Naive thymus-derived CD4-positive, alpha-beta T cell (primary cell): ENCODE measurements around the gene PEMT. TPM values are rescaled to one million over a fixed set of nuclear protein-coding genes. Genes with fewer than 3 reads are reported as not detected.
A peak's percentile ranks its signal among the peaks of the same experiment; 100 is the strongest.
"Not testable (repeated sequence)": the region's sequence is repeated elsewhere in the genome, so short reads cannot be mapped to it uniquely, and the experiment has no call there.

Experiments
- ATAC-seq: fragments of 150-1000 bp; cut with Tn5 transposase; 2 replicates; pipeline ENCODE4 v1.10.0; 2021; ENCODE audit warnings: mild to moderate bottlenecking, moderate library complexity
- CTCF ChIA-PET: fragments of 350-600 bp; sonication (Branson Sonifier 250); formaldehyde crosslinking; loops from one replicate; lab custom pipeline; 2021; ENCODE audit warnings: antibody characterized with exemption; lab: Charles Lee
- POLR2A ChIA-PET: fragments of 350-600 bp; sonication (Branson Sonifier 250); formaldehyde crosslinking; loops from one replicate; lab custom pipeline; 2021; ENCODE audit warnings: antibody characterized with exemption, inconsistent platforms; lab: Charles Lee
- DNase-seq, 9 donors: peaks; one replicate each; pipeline versions ENCODE4 v3.0.0 to v3.0.0-alpha.2; 2020 to 2022; ENCODE audit warnings: mixed read lengths in 1 of 9
- H3K27ac ChIP-seq: one replicate; pipeline ENCODE4 v1.7.0; 2013; ENCODE audit warnings: mild to moderate bottlenecking, low read depth, low read length, moderate library complexity
- H3K27me3 ChIP-seq, 2 donors: one replicate each; pipeline ENCODE4 v1.7.0; 2013; ENCODE audit warnings: low read length in 2 of 2, mild to moderate bottlenecking in 2 of 2, moderate library complexity in 2 of 2; ENCODE audit not compliant: control insufficient read depth in 2 of 2, insufficient read depth in 2 of 2
- H3K36me3 ChIP-seq, 3 experiments: 1 replicate in 2 of 3; 2 replicates in 1 of 3; pipeline ENCODE4 v1.7.0; 2013; ENCODE audit warnings: low read length in 3 of 3, mild to moderate bottlenecking in 3 of 3, moderate library complexity in 1 of 3; ENCODE audit not compliant: insufficient read depth in 3 of 3, control insufficient read depth in 2 of 3
- H3K4me1 ChIP-seq, 2 donors: one replicate each; pipeline ENCODE4 v1.7.0; 2013; ENCODE audit warnings: low read length in 2 of 2, mild to moderate bottlenecking in 2 of 2, moderate library complexity in 1 of 2; ENCODE audit not compliant: control insufficient read depth in 2 of 2, insufficient read depth in 2 of 2
- H3K4me3 ChIP-seq: 2 replicates; pipeline ENCODE4 v1.7.0; 2013; ENCODE audit warnings: mild to moderate bottlenecking, low read length
- H3K9me3 ChIP-seq, 3 experiments: 1 replicate in 2 of 3; 2 replicates in 1 of 3; pipeline ENCODE4 v1.7.0; 2013; ENCODE audit warnings: low read length in 3 of 3; ENCODE audit not compliant: control insufficient read depth in 2 of 3
- H3K27ac Mint-ChIP-seq, 9 donors: one replicate each; pipeline ENCODE4 v1.8.0; 2020 to 2022; ENCODE audit warnings: mixed read lengths in 9 of 9, mild to moderate bottlenecking in 8 of 9, moderate library complexity in 5 of 9, inconsistent platforms in 2 of 9
- H3K27me3 Mint-ChIP-seq, 5 donors: one replicate each; pipeline ENCODE4 v1.8.0; 2021 to 2022; ENCODE audit warnings: mixed read lengths in 5 of 5, mild to moderate bottlenecking in 1 of 5
- H3K36me3 Mint-ChIP-seq, 5 donors: one replicate each; pipeline ENCODE4 v1.8.0; 2020 to 2022; ENCODE audit warnings: mixed read lengths in 5 of 5, mild to moderate bottlenecking in 3 of 5, inconsistent platforms in 1 of 5
- H3K4me1 Mint-ChIP-seq, 7 donors: one replicate each; pipeline ENCODE4 v1.8.0; 2020 to 2022; ENCODE audit warnings: mixed read lengths in 7 of 7, mild to moderate bottlenecking in 3 of 7, inconsistent platforms in 1 of 7
- H3K4me3 Mint-ChIP-seq, 10 donors: one replicate each; pipeline ENCODE4 v1.8.0; 2020 to 2022; ENCODE audit warnings: mild to moderate bottlenecking in 10 of 10, mixed read lengths in 10 of 10, moderate library complexity in 6 of 10, inconsistent platforms in 2 of 10
- H3K9me3 Mint-ChIP-seq, 11 donors: one replicate each; pipeline ENCODE4 v1.8.0; 2020 to 2022; ENCODE audit warnings: mixed read lengths in 11 of 11, mild to moderate bottlenecking in 4 of 11, inconsistent platforms in 1 of 11, moderate library complexity in 1 of 11
- intact Hi-C, 2 donors: fragments of 100-400 bp; cut with micrococcal nuclease; formaldehyde crosslinking; loops; one replicate each; pipeline ENCODE4 v1.15.1; 2023
- polyA plus RNA-seq, 2 donors: library from polyadenylated mRNA; unstranded; fragments of 300-500 nt; fragmentation: Illumina TruSeq; gene quantifications; one replicate each; pipeline ENCODE4 v1.2.3, GENCODE V29; 2021
- total RNA-seq, 6 experiments: library from RNA in 5 of 6; stranded (reverse) in 5 of 6; gene quantifications; 1 replicate in 5 of 6; 2 replicates in 1 of 6; pipeline ENCODE4 v1.2.3 and lab custom pipeline; 2021 to 2026

The PEMT gene
- total and polyA plus RNA-seq, 7 experiments from 2014 or later, result 9.5 to 34.1 (median 12.3) TPM

GRCh38 chr17:17467016-17467415 is 124.5 kb downstream of the PEMT start:
- no peaks in the 10 kb centered on the region for H3K4me1 ChIP-seq
- ATAC-seq, result no peak
- ChIA-PET POLR2A (no interaction called here), CTCF (interaction anchor here (1.6 kb wide), 1 partner anchor 30 kb away, joined by 5 read pairs; no protein-coding TSS in a partner anchor)
- no peak overlapping the region for H3K27ac Mint-ChIP-seq
- H3K36me3 ChIP-seq, result no peaks in the 10 kb centered on the region
- H3K27me3 ChIP-seq, result no peaks in the 10 kb centered on the region
- H3K27me3 Mint-ChIP-seq, result peaks cover 12 to 20% (median 17%) of the 10 kb centered on the region in 5 donors
- H3K27ac ChIP-seq, result no peak overlapping the region
- H3K4me3 ChIP-seq, result no peak overlapping the region
- no peaks in the 10 kb centered on the region for H3K36me3 Mint-ChIP-seq
- no peaks in the 10 kb centered on the region for H3K4me1 Mint-ChIP-seq
- H3K4me3 Mint-ChIP-seq, result no peak overlapping the region
- H3K9me3 ChIP-seq, result no peaks in the 10 kb centered on the region
- H3K9me3 Mint-ChIP-seq, result peaks cover 0 to 3% (median 0%) of the 10 kb centered on the region in 11 donors
- intact Hi-C loops, result no loop called here
- DNase-seq, result no peak

DNA sequence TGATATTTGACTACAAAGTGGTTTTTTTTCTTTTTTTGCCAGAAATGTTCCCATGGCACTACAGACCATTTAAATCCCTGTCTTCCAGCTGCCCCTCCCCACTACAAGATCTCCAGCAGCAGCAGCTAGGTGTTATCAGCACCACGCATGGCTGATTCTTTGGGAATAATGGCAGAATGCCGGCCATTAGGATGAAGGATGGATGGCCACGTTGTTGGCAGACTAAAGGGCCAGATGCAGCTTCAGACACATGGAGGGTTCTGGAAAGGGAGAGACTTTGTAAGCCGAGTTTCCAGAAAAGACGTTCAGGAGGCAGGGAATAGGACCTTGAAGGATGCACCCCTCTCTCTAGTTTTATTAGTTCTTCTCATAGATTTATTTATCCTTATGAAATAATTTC is 125.0 kb downstream of the PEMT start:
- intact Hi-C loops, result no loop called here
- peaks cover 0 to 3% (median 0%) of the 10 kb centered on the region in 11 donors for H3K9me3 Mint-ChIP-seq
- H3K9me3 ChIP-seq, result no peaks in the 10 kb centered on the region
- H3K36me3 Mint-ChIP-seq, result no peaks in the 10 kb centered on the region
- H3K4me3 ChIP-seq, result no peak overlapping the region
- H3K4me1 ChIP-seq, result no peaks in the 10 kb centered on the region
- no peaks in the 10 kb centered on the region for H3K36me3 ChIP-seq
- ChIA-PET CTCF (interaction anchor here (0.7 kb wide), 1 partner anchor 126 kb away, joined by 3 read pairs; no protein-coding TSS in a partner anchor), POLR2A (no interaction called here)
- DNase-seq, result no peak
- H3K4me3 Mint-ChIP-seq, result no peak overlapping the region
- no peaks in the 10 kb centered on the region for H3K4me1 Mint-ChIP-seq
- H3K27ac ChIP-seq, result no peak overlapping the region
- H3K27ac Mint-ChIP-seq, result no peak overlapping the region
- no peak for ATAC-seq
- no peaks in the 10 kb centered on the region for H3K27me3 ChIP-seq
- H3K27me3 Mint-ChIP-seq, result peaks cover 12 to 20% (median 17%) of the 10 kb centered on the region in 5 donors

- H3K4me3 Mint-ChIP-seq, intact Hi-C loops, H3K4me3 ChIP-seq, H3K9me3 Mint-ChIP-seq, ATAC-seq, POLR2A ChIA-PET, H3K4me1 ChIP-seq, H3K27ac Mint-ChIP-seq, H3K4me1 Mint-ChIP-seq, H3K36me3 Mint-ChIP-seq, H3K27ac ChIP-seq, DNase-seq, H3K36me3 ChIP-seq, H3K27me3 ChIP-seq, H3K9me3 ChIP-seq: not testable (repeated sequence)
- peaks cover 12 to 15% (median 13%) of the 10 kb centered on the region in 5 donors for H3K27me3 Mint-ChIP-seq
- CTCF ChIA-PET, result interaction anchor here (0.7 kb wide), 1 partner anchor 126 kb away, joined by 3 read pairs; no protein-coding TSS in a partner anchor
Measured at GRCh38 chr17:17465878-17466277, 125.6 kb downstream of the PEMT start.

DNA sequence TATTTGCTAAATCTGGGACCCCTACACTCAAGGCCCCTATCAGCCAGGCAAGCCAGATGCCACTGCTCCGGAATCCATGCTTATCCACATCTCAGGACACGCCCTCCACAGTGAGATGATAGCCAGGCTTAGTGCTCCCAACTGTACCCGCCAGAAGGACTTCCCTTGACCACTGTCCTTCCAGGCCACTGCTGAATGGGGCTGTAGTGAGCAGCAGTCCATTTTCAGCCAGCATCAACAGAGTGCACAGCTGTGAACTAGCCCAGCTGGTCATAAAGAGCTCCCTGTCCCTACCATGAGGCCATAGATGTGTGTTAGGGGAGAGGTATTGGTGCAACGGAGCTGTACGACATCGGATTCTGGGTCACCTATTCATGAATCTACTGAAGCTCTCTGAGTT is 127.7 kb downstream of the PEMT start:
- Mint-ChIP-seq H3K36me3 (peaks cover 0 to 3% (median 0%) of the 10 kb centered on the region in 5 donors), H3K27ac (no peak overlapping the region), H3K27me3 (peaks cover 11 to 15% (median 12%) of the 10 kb centered on the region in 5 donors), H3K4me1 (peaks cover 0 to 5% (median 0%) of the 10 kb centered on the region in 7 donors), H3K4me3 (no peak overlapping the region), H3K9me3 (peaks cover 0 to 9% (median 4%) of the 10 kb centered on the region in 11 donors)
- no peak for ATAC-seq
- intact Hi-C loops, result no loop called here
- ChIA-PET CTCF (no interaction called here), POLR2A (no interaction called here)
- Histone ChIP-seq H3K36me3 (no peaks in the 10 kb centered on the region), H3K27me3 (no peaks in the 10 kb centered on the region), H3K4me3 (no peak overlapping the region), H3K4me1 (no peaks in the 10 kb centered on the region), H3K27ac (no peak overlapping the region), H3K9me3 (no peaks in the 10 kb centered on the region)
- DNase-seq, result no peak

- no peak for DNase-seq
- Histone ChIP-seq H3K9me3 (no peaks in the 10 kb centered on the region), H3K4me3 (no peak overlapping the region), H3K27ac (no peak overlapping the region), H3K27me3 (no peaks in the 10 kb centered on the region), H3K4me1 (no peaks in the 10 kb centered on the region), H3K36me3 (no peaks in the 10 kb centered on the region)
- Mint-ChIP-seq H3K4me1 (peaks cover 0 to 5% (median 0%) of the 10 kb centered on the region in 7 donors), H3K4me3 (no peak overlapping the region), H3K36me3 (peaks cover 0 to 3% (median 0%) of the 10 kb centered on the region in 5 donors), H3K9me3 (peaks cover 0 to 9% (median 4%) of the 10 kb centered on the region in 11 donors), H3K27me3 (peaks cover 8 to 15% (median 12%) of the 10 kb centered on the region in 5 donors), H3K27ac (no peak overlapping the region)
- ChIA-PET POLR2A (no interaction called here), CTCF (no interaction called here)
- intact Hi-C loops, result no loop called here
- no peak for ATAC-seq
Measured at GRCh38 chr17:17462048-17462824, 129.3 kb downstream of the PEMT start.

DNA sequence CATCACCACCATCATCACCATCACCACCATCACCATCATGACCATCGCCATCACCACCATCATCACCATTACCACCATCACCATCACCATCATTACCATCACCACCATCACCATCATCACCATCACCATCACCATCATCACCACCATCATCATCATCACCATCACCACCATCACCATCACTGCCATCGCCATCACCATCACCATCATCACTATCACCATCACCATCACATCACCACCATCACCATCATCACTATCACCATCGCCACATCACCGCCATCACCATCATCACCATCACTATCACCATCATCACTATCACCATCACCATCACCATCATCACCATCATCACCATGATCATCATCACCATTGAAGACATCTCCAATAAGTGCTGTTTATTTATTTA is 131.5 kb downstream of the PEMT start:
- no peaks in the 10 kb centered on the region for H3K36me3 ChIP-seq
- ChIA-PET POLR2A (no interaction called here), CTCF (no interaction called here)
- peaks cover 3 to 10% (median 4%) of the 10 kb centered on the region in 5 donors for H3K27me3 Mint-ChIP-seq
- ATAC-seq, result no peak
- H3K4me3 Mint-ChIP-seq, result no peak overlapping the region
- H3K4me1 ChIP-seq, result no peaks in the 10 kb centered on the region
- H3K9me3 ChIP-seq, result no peaks in the 10 kb centered on the region
- H3K27me3 ChIP-seq, result no peaks in the 10 kb centered on the region
- H3K9me3 Mint-ChIP-seq, result peaks cover 0 to 9% (median 4%) of the 10 kb centered on the region in 11 donors
- H3K36me3 Mint-ChIP-seq, result peaks cover 0 to 3% (median 0%) of the 10 kb centered on the region in 5 donors
- no peak for DNase-seq
- H3K27ac Mint-ChIP-seq, result peak overlapping the region in 1 of 9 donors; percentile 2
- no peak overlapping the region for H3K27ac ChIP-seq
- intact Hi-C loops, result no loop called here
- no peak overlapping the region for H3K4me3 ChIP-seq
- peaks cover 0 to 5% (median 0%) of the 10 kb centered on the region in 7 donors for H3K4me1 Mint-ChIP-seq
